ENCODE data around the gene ARHGEF25.
"Not testable (repeated sequence)": the region's sequence is repeated elsewhere in the genome, so short reads cannot be mapped to it uniquely, and the experiment has no call there.

The ARHGEF25 gene

DNA sequence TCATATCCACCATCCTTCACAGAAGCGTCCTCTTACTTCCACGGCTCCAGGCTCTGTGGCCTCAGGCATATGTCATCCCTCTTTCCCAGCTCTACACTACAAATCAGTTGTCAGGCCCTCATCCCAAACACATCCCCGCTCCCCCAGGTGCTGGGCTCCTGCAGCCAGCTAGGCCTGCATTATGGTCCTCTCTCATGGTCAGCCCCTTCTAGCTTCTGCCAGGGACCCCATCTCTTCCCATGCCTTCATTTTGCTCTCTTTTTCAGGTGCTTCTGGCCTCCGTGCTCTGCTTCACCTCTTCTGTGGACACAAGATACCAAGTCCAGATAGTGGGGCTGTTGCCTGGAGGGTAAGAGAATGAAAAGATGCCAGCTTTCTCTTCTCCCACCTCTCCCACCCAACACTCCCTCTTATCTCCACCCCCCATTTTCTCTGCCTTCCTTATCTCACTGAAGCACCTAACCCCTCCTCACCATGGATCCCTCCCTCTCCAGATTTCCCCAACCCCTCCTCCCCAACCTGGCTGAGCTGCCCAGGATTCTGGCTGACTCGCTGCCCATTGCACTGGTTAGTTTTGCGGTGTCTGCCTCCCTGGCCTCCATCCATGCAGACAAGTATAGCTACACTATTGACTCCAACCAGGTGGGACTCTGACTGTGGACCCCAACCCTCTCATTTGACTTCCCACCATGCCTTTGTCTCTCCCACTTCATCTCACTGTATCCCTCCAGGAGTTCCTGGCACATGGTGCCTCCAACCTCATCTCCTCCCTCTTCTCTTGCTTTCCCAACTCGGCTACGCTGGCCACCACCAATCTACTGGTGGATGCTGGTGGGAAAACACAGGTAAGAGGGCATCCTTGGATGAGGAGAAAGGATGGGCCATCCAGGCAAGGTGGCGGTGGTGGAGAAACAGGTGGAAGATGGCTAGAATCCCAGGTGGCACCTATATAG, 11.3 kb downstream of the ARHGEF25 start:
- DNase-seq, result no peak

DNA sequence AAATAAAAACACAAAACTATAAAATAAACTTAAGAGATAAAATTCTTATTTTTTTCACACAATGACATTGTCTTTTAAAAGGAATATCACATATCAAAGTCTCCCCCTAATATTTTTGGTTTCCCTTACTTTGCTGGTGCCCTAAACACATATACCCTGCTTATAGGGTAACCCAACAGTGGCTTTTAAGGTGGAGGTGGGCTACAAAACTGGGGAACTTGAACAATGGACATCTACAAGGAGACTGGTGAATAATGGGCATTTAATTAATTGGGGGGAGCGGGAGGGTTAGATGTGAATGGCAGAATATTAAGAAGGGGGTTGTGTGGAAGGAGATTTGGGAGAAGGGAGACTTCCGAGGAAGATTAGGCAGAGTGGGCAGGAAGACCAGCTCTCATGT, 12.2 kb downstream of the ARHGEF25 start:
- DNase-seq, result no peak

DNA sequence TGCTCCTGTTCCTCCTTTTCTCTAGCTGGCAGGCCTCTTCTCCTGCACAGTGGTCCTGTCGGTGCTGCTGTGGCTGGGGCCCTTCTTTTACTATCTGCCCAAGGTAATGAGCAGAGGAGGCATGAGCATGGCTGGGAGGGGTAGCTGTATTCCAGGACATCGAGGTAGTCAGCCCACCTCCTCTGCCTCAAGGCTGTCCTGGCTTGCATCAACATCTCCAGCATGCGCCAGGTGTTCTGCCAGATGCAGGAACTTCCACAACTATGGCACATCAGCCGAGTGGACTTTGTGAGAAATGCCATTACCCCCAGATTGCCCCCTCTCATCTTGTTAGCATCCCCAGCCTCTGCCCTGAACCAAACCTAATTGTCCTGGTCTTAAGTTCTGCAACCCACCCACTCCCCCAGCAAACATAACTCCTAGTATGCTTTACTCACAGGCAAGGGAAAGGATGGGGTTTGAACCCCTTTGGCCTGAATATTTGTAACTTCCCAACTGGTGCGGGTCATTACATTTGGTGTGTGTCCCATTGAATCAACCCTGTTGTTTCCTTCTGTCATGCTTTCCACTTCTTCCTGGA, 12.7 kb downstream of the ARHGEF25 start:
- no peak for DNase-seq

DNA sequence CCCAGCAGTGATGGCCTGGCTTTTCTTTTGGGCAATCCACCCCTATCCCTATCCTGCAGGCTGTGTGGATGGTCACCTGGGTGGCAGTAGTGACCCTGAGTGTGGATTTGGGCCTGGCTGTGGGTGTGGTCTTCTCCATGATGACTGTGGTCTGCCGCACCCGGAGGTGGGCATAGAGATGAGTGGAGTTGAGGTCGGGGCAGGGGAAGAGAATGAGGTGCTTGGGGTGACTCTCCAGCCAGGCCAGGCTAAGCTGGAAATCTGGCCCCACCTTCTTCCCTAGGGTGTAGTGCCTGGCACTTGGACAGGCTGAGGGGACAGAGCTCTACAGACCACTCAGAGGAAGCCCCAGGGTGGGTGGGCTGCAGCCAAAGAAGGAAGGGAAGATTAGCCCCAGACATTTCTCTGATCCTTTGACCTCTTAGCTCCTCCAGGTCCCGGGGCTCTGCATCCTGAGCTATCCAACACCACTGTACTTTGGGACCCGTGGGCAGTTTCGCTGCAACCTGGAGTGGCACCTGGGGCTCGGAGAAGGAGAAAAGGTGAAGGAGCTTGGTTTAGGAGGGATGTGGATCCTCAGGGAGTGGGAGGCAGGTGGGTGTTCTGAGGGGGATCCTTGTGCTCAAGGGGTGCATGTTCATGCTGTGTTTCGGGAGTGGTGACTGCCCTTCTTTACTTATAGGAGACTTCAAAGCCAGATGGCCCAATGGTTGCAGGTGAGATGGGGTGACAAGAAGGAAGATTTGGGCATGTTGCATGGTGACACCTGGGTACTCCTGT, 13.4 kb downstream of the ARHGEF25 start:
- DNase-seq, result no peak

DNA sequence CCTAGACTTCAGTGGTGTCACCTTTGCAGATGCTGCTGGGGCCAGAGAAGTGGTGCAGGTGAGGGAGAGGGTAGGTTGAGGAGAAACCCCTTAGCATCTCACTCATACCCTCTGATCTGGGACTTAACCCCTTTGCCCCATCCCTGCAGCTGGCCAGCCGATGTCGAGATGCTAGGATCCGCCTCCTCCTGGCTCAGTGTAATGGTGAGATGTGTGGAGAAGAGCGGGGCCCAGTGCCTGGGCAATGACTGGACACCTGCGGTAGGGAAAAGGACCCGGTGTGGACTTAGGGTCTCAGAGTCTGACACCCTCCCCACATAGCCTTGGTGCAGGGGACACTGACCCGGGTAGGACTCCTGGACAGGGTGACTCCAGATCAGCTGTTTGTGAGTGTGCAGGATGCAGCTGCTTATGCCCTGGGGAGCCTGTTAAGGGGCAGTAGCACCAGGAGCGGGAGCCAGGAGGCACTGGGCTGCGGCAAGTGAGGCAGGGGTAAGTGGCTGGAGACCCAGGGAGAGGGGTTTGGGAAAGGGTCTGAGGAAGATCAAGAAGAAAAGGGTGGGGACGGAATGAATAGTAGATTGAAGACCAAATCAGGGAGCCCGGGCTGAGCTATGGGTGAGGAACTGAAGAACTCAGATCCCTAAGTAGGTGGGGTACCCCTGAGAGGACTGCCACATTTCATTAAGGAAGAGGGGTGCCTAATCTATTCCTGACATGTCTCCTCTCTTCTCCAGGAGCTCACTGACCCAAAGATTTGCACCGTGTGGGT, 14.2 kb downstream of the ARHGEF25 start:
- no peak for DNase-seq

DNA sequence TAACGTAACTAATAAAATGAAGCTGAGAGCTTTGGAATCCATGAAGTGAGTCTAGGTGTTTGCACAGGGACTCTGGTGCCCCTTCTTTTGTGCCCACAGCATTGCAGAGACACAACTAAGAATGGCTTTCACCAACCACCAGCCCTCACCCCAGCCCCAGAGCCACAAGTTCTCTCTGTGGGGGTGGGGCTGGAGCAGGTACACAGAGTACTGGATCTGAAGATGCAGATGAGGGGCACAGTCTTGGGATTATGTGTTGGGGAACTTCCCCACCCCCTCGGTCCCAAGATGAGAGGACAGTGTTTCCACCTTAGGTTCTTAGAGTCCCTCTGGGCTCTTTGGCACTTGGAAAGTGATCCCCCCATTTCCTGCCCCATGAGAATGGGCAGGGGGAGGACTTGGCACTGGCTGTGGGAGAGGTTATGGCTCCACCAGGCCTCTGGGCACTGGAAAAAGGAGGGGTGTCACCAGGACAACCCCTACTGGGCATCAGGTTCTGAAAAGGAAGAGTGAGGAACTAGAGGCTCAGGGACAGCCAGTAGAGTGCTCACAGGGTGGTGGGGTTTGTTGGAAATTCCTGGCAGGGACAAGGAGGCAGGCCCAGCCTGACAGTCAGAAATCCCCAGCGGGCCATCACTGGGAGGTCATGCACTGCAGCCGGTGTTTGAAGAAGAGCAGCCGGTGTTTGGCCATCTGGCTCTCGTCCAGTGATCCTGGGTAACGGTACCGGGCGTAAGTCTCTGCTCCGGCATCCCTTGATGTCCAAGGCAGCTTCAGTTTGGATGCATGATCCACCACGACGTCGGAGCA, 15.1 kb downstream of the ARHGEF25 start:
- no peak for DNase-seq

DNA sequence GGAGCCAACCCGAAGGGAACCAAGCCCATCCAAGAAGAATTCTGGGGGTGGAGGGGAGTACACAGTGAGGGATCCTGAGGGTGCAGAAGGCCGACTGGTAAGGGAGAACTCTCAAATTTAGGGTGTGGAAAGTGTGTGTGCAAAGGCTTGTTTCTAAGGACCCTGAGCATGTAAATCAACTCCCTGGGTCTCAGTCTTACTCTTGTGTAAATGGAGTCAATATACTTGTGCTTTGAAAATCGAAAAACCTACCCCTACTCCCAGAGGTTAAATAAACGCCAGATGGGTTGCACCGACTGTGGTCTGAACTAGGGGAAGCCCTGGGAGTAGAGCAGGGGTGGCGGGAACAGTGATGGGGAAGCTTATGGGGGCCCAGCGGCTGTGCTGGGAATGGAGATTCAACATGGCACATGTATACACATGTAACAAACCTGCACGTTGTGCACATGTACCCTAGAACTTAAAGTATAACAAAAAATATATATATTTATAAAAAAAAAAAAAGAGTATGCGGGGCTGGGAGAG, 15.7 kb downstream of the ARHGEF25 start:
- no peak for DNase-seq

DNA sequence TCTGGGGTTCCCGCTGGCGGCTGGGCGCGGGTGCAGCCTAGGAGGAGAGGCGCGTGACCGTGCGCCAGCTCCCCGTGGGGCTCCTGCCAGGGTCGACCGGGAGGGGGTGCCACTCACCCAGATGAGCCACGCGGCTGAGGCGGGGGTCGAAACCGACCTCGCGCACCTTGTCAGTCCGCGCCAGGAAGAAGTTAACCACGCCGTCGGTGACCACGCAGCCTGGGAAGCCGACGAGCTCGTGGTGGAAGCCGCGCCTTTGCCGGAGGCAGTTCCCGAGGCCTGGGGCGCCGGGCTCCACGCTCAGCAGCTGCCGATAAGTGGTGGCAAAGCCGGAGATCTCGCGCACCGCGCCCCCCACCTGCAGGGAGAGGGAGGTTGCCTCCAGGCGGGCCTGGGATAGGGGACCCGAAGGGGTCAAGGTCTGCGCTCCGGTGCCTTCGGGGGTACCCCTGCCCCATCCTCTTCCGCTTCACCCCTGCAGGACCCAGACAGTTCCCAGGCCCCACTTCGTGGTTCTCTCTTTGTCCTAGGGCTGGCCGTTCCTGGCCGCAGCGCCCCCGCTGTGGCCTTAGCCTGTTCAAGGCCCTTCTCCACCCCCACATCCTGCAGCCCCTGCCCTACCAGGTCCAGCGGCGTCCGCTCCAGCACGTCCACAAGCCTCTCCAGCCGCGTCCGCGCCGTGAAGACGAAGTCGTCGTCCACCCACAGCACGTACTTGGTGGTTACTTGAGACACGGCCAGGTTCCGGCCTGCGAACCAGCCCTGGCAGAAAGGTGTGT, 16.5 kb downstream of the ARHGEF25 start:
- DNase-seq, result no peak

DNA sequence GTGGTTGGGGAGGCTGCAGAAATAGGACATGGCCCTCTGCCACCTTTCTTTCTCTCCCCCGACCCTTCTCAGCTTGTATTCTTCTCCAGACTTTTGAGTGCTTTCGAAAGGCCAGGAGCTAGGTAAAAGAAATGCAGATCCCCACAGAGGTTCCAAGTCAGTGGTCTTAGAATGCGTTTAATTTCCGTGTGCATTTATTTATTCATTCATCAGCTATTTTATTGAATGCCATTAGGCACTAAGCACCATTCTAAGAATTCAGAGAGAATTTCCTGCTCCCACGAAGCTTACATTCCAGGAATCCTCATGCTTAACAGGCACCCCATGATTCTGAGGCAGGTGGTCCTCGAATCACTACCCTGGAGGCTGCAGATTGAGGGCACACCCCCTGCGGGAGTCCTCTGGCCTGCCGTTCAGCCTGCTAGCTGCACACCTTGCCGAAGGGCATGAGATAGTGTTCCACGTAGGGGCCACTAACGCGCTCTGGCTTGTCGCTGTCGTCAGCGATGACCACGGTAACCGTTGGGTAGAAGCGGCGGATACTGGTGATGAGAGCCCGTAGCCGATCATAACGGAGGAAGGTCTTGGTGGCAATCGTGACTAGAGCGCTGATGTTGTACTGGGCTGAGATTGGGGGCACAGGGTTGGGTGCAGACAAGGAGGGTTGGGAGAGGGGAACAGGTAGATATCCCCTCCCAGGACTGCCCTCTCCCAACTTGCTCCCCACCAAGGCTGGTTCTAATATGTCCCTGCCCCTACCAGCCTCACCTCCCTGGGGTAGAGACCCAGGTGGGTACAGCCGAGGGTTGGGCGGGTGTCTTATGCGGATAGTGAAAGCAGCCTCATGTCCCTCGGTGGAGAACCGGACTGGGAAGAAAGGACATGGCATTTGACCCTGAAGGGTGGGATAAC, 17.3 kb downstream of the ARHGEF25 start:
- DNase-seq, result no peak

DNA sequence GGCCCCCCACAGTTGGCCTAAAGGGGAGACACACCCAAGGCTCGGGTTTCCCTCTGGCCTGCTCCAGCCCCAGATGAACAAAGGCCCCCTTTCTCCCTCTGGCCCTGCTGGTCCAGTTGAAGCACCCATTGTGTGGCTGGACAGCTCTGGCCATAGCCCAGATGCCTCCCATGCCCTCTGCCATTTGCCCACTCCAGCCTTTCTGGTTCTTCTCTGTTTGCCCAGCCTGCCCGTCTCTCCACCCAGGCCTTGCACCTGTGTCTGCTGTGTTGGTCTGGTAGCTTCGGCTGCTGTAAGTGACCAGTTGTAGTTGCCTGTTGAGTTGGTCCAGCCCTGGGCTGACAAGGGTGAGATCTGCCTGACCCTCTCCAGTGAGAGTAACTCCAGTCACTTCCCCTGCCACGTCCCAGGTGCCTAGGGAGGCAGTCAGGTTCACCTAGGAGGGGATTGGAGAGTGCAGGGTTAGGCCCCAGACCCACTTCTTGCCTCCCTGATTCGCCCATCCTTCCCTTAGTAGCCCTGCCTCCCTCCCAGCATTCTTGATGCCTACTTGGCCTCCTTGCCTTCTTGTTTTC, 18.7 kb downstream of the ARHGEF25 start:
- no peak for DNase-seq

DNA sequence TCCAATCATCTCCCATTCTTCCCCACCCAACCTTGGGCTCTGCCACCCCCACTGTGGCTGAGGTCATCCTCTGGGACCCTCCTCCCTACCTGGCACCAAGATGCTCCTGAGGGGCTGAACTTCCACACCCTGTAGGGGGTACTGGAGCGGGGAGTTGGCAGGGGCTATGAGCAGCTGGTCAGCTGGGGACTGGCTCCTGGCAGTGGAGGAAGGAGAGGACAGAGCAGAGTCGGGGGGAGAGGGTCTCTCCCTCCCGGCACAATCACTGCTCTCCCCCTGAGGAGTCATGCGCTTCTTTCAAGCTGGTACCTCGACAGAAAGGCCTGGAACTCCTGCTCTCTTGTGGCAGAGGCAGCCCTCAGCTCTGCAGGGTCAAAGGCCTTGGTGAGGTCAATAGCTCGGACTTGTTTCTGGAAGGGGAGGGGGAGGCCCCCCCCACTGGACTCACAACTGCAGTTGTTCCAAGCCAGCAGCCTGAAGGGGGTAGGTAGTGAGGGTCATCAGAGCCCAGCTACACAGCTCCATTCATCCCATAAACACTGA, 19.7 kb downstream of the ARHGEF25 start:
- DNase-seq, result no peak

DNA sequence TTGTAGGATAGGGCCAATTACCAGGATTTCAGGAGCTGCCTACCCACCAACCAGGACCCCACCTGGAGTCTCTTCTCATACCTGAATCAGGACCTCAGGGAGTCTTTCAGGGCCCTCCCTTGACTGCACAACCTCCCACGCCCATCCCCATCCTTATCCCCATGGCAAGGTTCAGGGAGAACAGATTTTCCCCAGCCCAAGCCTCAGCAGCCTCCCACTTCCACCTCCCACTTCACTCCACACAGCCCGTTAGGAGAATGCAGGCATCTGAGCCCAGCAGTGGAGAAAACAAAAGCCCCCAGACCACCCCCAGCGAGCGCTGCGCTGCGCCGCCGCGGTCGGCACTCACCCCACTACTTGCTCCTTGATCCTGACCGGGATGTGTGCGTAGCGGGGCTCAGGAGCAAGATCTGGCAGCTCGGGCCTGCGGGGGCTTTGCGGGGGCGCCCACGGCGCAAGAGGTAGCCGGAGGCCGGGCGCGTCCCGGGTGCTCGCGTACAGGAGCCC, 20.4 kb downstream of the ARHGEF25 start:
- no peak for DNase-seq

DNA sequence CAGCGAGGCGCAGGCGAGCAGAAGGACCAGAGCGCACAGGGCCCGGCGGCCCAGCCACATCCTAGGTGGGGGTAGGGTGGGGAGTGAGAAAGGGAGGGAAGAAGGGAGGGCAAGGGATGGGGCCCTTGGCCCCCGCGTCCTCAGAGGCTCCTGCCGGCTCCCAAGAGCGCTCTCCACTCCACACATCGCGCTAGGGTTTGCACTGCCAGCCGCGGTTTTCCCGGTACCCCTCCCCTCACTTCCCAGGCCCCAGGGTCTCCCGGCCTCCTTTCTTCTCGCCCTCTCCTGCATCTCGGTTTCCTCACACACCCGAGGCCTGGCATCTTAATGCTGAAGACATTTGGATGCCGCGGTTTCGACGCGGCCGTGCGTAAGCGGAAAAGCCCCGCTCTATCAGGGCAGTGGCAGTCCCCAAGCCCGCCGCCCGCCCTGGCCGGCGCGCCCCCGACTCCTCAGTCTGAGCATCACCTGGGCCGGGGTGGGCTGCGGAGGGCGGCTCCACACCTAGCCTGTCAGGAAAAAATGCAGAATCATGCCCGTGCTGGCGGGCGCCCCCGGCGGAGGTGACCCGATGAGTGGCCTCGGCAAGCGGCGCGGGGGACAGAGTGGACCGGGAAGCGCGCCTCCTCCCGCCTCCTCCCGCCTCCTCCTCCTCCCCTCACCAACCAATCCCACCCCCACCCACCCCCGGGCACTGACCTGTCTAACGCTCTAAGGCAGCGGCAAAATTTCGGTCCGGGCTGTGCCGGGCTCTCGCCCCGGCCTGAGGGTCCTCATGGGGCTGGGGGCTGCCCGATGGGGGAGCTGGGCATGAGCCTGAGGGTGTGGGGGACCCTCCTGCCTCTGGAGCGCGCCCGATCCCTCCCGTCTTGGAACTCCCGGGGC, 21.1 kb downstream of the ARHGEF25 start:
- DNase-seq, result peak; percentile 13 to 14

DNA sequence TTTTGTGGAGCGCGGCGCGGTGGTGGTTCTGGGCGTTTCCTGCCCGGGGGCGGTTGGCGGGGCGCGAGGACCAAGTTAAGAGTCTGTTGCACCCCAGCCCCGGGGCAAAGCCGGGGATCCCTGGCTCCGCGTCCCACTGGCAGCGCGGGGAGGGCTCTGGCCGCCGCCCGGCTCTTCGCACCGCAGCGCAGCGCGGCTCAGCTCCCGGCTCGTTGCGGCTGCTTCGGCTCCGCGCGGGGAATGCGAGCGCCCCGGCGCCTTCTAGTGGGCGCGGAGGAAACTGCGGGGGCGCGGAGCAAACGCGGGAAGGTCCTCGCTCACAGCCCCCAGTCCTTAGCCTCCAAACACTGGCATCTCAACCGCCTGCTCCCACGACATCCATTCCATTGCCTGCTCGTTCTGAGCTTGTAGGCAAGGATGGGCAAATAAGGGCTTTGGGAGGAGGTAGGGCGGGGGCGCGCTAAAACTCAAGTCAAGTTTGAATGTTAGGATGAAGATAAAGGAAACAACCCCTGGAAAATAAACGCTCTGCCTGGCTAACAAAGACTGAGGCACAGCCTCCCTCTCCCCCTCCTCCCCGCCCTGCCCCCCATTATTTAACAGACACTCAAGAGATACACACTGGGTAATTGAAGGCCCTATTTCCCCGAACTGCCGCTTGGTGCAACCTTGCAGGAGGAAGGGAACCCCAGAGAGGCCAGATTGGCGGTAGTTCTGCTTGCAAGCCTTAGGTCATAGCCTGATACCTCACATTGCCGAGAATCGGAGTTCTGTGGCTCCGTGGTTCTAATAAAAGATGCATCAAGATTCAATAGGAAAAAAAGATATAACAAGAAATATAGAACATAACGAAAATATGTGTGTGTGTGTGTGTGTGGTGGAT, 22.0 kb downstream of the ARHGEF25 start, which contains the start of gene B4GALNT1:
Gene B4GALNT1, minus strand, starts transcription at position 244 of the 883 bp plus-strand sequence. CDS start 1,069 bp downstream, outside the sequence.
- peak; percentile 65 to 68 for DNase-seq

DNA sequence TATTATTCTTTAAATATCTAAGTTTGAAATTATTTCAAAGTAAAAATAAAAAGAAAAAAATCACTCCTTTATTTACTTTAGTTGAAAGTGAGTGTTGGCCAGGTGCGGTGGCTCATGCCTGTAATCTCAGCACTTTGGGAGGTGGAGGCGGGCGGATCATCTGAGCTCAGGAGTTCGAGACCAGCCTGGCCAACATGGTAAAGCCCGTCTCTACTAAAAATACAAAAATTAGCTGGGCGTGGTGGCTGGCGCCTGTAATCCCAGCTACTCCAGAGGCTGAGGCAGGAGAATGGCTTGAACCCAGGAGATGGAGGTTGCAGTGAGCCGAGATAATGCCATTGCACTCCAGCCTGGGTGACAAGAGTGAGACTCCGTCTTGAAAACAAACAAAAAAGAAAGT, 25.5 kb downstream of the ARHGEF25 start:
- DNase-seq, result not testable (repeated sequence)

DNA sequence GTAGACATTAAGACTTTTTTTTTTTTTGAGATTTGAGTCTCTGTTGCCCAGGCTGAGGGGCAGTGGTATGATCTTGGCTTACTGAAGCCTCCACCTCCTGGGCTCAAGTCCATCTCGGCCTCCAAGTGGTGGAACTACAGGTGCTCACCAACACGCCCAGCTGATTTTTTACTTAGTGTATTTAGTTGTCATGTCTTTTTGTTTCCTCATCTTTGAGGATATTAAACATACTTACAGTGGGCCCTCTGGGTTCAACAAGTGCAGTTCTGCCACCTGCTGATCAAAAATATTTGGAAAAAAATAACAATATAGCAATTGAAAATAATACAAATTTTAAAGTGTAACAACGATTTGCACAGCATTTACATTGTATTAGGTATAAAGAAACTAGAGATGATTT, 26.1 kb downstream of the ARHGEF25 start:
- DNase-seq, result no peak

Measured in CD4-positive, alpha-beta T cell treated with Interleukin-1 beta for 1 hour (primary cell).